Measurements from ENCODE around the gene AMZ1.

DNA sequence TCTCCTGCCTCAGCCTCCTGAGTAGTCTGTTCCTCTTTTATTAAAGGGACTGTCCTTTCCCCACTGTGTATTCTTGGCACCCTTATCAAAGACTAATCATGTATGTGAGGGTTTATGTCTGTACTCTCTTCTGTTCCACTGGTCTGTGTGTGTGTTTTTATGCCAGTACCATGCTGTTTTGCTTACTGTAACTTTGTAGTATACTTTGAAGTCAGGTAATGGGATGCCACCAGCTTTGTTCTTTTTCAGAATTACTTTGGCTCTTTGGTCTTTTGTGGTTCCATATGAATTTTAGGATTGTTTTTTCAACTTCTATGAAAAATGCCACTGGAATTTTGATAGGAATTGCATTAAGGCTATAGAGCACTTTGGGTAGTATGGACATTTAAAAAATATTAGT is 14.1 kb upstream of the AMZ1 start:
- TF ChIP-seq, protein P1, sequence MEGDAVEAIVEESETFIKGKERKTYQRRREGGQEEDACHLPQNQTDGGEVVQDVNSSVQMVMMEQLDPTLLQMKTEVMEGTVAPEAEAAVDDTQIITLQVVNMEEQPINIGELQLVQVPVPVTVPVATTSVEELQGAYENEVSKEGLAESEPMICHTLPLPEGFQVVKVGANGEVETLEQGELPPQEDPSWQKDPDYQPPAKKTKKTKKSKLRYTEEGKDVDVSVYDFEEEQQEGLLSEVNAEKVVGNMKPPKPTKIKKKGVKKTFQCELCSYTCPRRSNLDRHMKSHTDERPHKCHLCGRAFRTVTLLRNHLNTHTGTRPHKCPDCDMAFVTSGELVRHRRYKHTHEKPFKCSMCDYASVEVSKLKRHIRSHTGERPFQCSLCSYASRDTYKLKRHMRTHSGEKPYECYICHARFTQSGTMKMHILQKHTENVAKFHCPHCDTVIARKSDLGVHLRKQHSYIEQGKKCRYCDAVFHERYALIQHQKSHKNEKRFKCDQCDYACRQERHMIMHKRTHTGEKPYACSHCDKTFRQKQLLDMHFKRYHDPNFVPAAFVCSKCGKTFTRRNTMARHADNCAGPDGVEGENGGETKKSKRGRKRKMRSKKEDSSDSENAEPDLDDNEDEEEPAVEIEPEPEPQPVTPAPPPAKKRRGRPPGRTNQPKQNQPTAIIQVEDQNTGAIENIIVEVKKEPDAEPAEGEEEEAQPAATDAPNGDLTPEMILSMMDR (IDR thresholded peaks at IDR 0.05): no peak
- no peak for TF ChIP-seq TCF7 (CRISPR knock-in tag; IDR thresholded peaks at IDR 0.05; ENCODE audit: low read depth)
- no peak for TF ChIP-seq MAX (CRISPR knock-in tag; IDR thresholded peaks at IDR 0.05)
- TF ChIP-seq PRDM15 (CRISPR knock-in tag; IDR thresholded peaks at IDR 0.05): no peak
- no peak for TF ChIP-seq ZNF232 (CRISPR knock-in tag; IDR thresholded peaks at IDR 0.05)
- no peak for TF ChIP-seq ZNF138 (CRISPR knock-in tag; conservative IDR thresholded peaks at IDR 0.05)
- TF ChIP-seq NFYB (CRISPR knock-in tag; conservative IDR thresholded peaks at IDR 0.05; ENCODE audit: low read depth): no peak
- no peak for TF ChIP-seq CBFB (CRISPR knock-in tag; IDR thresholded peaks at IDR 0.05; ENCODE audit: low read depth)
- TF ChIP-seq GABPB1 (CRISPR knock-in tag; IDR thresholded peaks at IDR 0.05): no peak
- TF ChIP-seq, protein P2, sequence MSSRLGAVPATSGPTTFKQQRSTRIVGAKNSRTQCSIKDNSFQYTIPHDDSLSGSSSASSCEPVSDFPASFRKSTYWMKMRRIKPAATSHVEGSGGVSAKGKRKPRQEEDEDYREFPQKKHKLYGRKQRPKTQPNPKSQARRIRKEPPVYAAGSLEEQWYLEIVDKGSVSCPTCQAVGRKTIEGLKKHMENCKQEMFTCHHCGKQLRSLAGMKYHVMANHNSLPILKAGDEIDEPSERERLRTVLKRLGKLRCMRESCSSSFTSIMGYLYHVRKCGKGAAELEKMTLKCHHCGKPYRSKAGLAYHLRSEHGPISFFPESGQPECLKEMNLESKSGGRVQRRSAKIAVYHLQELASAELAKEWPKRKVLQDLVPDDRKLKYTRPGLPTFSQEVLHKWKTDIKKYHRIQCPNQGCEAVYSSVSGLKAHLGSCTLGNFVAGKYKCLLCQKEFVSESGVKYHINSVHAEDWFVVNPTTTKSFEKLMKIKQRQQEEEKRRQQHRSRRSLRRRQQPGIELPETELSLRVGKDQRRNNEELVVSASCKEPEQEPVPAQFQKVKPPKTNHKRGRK (CRISPR knock-in tag; IDR thresholded peaks at IDR 0.05; ENCODE audit: borderline replicate concordance): no peak
- no peak for TF ChIP-seq NFE2L1 (CRISPR knock-in tag; IDR thresholded peaks at IDR 0.05)
- no peak for TF ChIP-seq FOXK1 (CRISPR knock-in tag; IDR thresholded peaks at IDR 0.05)
